CD4-positive, alpha-beta T cell treated with Interleukin-4 for 1 hour (primary cell): ENCODE measurements around the gene LSP1.
A peak's percentile ranks its signal among the peaks of the same experiment; 100 is the strongest.

Experiments
- DNase-seq, 2 donors: peaks; one replicate each; pipeline ENCODE4 v3.0.0-alpha.2; 2020 to 2022

The LSP1 gene

GRCh38 chr11:1919391-1920127 is 66.7 kb downstream of the LSP1 start, which contains the start of gene TNNT3:
TSS of gene TNNT3 (plus strand) at chr11:1919703. CDS start at chr11:1922875, 3,172 bp downstream.
- no peak for DNase-seq

- no peak for DNase-seq
Observed at GRCh38 chr11:1920128-1920908, 67.4 kb downstream of the LSP1 start.

GRCh38 chr11:1920909-1921573 is 68.2 kb downstream of the LSP1 start:
- DNase-seq, result no peak

- no peak for DNase-seq
Observed at GRCh38 chr11:1921574-1922141, 68.8 kb downstream of the LSP1 start.

GRCh38 chr11:1922481-1923081 is 69.7 kb downstream of the LSP1 start:
- no peak for DNase-seq

GRCh38 chr11:1923201-1923956 is 70.5 kb downstream of the LSP1 start:
- DNase-seq, result no peak

GRCh38 chr11:1924181-1924580 is 71.3 kb downstream of the LSP1 start:
- DNase-seq, result no peak

GRCh38 chr11:1924646-1925372 is 71.9 kb downstream of the LSP1 start:
- no peak for DNase-seq

- DNase-seq, result no peak
Observed at GRCh38 chr11:1925373-1926155, 72.7 kb downstream of the LSP1 start.

GRCh38 chr11:1926156-1927025 is 73.5 kb downstream of the LSP1 start:
- DNase-seq, result peak in 1 of 2 donors; percentile 34

GRCh38 chr11:1927026-1927847 is 74.4 kb downstream of the LSP1 start:
- no peak for DNase-seq

- no peak for DNase-seq
Observed at GRCh38 chr11:1927848-1928469, 75.1 kb downstream of the LSP1 start.

GRCh38 chr11:1928470-1928890 is 75.6 kb downstream of the LSP1 start:
- DNase-seq, result no peak

GRCh38 chr11:1928891-1929541 is 76.1 kb downstream of the LSP1 start:
- DNase-seq, result no peak

GRCh38 chr11:1929621-1930461 is 77.0 kb downstream of the LSP1 start:
- peak in 1 of 2 donors; percentile 8 for DNase-seq

GRCh38 chr11:1930462-1930830 is 77.6 kb downstream of the LSP1 start:
- no peak for DNase-seq
